GM12864 (cell line): Measurements from ENCODE around the gene DEDD.

ENCODE experiments used
- DNase-seq: peaks from one replicate; pipeline ENCODE4 v3.0.0-alpha.2; 2011; ENCODE audit warnings: low read depth
- H3K4me3 ChIP-seq: 2 replicates; pipeline ENCODE4 v1.5.1; 2011; ENCODE audit warnings: mild to moderate bottlenecking, low read depth, low read length, control low read depth
- TF ChIP-seq, protein P1 (sequence below): IDR thresholded peaks from 2 replicates; pipeline ENCODE4 v1.5.1; 2011; ENCODE audit warnings: low read depth, mild to moderate bottlenecking, moderate library complexity, low read length, control low read depth, inconsistent platforms; ENCODE audit errors: missing control alignments

Gene DEDD

DNA sequence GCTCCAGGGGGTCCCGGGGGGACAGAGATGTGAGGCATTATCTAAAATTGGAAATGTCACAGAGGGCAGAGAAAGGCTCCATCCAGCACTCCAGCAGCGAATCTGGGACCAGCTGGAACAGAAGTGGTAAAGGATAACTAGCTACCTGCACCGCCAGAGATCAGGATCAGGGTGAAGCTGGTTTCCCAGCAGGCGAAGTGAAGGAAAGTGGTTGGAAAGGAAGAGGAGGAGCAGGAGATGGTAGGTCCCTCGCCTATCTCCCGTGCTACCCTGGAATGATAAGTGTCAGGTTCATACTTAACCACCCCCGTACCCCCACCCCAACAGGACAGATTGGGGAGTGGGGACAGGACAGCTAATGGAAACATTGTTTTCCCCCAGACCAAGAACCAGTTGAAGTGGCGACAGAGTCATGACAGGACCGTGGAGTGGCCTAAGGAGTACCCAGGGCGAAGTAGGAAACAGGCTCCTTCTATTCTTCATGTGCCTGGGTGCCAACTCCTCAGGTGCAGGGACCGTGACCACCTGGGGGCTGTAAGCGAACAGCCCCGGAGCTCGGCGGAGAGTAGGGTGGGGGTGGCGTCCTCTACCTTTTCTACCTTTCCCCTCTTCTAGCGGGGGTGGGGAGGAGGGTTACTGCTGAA lies 44.1 kb upstream of the DEDD start:
- TF ChIP-seq, protein P1, sequence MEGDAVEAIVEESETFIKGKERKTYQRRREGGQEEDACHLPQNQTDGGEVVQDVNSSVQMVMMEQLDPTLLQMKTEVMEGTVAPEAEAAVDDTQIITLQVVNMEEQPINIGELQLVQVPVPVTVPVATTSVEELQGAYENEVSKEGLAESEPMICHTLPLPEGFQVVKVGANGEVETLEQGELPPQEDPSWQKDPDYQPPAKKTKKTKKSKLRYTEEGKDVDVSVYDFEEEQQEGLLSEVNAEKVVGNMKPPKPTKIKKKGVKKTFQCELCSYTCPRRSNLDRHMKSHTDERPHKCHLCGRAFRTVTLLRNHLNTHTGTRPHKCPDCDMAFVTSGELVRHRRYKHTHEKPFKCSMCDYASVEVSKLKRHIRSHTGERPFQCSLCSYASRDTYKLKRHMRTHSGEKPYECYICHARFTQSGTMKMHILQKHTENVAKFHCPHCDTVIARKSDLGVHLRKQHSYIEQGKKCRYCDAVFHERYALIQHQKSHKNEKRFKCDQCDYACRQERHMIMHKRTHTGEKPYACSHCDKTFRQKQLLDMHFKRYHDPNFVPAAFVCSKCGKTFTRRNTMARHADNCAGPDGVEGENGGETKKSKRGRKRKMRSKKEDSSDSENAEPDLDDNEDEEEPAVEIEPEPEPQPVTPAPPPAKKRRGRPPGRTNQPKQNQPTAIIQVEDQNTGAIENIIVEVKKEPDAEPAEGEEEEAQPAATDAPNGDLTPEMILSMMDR: no peak
- no peak for DNase-seq
- peak overlapping the region; percentile 67 for H3K4me3 ChIP-seq

DNA sequence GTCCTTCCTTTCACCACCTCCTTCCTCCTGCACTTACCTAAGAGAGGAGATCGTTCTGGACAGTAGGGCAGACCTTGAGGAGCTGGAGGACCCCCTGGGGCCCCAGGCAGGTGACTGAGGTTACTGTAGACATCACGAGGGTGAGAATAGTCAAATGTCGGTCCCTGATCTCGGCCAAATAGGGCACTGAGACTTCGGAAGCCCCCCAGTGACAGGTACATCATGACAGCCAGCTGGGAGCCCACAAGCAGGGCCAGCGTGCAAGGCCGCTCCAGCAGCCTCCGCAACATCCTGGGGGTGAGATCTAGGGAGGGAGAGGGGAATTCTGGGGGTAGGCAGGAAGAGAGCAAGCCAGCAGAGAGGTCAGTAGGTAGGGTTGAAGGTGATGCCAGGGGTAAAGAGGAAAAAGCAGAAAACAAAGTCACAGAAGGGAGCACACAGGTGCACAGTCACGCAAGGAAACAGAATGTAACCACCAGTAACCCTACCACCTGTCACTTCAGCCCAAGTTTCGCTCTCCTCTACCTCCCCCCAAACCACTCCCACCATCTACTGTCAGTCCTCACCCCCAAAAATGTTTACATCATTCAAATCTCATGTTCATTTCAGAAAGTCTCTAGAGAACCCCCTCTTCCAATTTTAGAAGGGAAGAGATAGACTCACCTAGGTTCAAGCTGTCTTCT lies 43.4 kb upstream of the DEDD start:
- H3K4me3 ChIP-seq: peak overlapping the region; percentile 67
- DNase-seq: no peak
- TF ChIP-seq, protein P1: no peak

DNA sequence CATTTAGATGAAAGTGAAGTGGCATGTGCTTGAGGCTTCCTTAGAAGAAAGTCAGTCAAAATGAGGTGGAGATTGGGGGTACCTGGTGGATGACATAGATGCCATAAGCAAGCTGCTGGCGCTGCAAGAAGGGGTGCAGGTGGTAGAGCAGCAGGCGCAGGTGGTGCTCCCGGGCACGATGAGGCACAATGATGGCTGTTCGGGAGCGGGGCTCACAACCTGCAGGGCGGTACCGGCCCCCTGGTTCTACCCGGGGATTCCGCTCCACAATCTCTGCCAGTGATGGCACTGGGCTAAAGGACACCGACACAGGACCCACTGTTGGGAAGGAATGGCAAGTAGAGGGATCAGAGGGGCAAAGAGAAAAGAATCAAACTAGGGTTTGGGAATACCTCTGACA lies 42.4 kb upstream of the DEDD start:
- no peak for DNase-seq
- H3K4me3 ChIP-seq: no peak overlapping the region
- TF ChIP-seq, protein P1: no peak

DNA sequence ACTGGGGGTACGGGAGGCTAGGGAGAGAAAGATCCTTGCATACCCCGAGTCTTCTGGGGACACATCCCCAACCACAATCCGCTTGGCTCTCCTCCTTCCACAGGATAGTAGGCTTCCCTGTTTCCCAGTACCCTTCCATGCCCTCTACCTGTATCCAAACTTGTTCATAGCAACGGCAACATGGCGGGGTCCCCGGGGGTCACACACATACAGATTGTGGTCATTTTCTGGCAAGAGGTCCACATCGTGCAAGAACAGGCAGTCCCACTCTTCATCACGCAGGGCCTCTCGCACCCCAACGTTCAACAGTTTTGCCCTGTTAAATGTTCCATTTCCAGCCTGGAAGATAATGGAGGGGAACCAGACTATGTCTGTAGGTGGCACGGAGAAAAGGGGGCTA lies 41.2 kb upstream of the DEDD start:
- no peak overlapping the region for H3K4me3 ChIP-seq
- no peak for DNase-seq
- TF ChIP-seq, protein P1: no peak

DNA sequence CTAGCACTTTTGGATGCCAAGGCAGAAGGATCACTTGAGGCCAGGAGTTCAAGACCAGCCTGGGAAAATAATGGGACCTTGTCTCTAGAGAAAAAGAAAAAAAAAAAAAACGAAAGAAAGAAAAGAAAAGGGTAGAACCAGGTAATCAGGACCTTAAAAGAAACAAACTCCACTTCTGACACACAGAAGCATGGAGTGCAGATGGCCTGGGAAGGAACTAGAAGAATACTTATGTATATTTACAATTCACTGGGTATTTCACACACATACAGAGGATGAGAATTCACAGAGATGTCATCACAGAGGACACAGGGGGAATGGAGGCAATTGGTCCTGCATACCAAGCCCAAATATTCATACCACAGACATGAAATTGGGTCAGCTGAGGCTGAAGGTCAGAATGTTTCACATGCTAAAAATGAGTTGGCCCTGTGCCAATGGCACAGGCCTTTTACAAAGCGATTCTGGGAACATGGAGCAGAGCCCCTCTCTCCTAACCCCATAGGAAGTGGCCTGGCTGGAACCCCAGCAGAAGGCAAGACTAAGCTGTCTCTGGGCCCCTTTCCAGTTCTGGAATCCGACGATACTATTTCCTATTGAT lies 40.4 kb upstream of the DEDD start:
- no peak for DNase-seq
- TF ChIP-seq, protein P1: no peak
- H3K4me3 ChIP-seq: no peak overlapping the region

DNA sequence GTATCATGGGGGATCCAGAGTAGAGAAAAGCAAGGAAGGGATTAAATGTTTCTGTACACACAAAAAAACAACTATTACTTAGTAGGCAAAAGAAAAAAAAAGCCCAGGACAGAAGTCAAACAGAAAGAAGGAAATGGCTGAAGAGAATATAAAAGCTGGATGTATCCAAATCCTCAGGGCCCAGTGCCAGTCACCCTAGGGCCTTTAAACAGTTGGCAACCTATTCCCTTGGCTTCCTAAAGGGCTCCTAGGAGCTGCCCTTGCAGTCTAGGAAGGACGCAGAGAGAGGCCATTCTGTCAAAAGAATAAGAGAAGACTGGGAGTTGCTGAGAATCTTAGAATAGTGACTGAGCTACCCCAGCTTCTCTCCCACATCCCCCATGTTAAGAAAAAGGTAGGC lies 39.9 kb upstream of the DEDD start:
- DNase-seq: no peak
- no peak overlapping the region for H3K4me3 ChIP-seq
- TF ChIP-seq, protein P1: no peak

DNA sequence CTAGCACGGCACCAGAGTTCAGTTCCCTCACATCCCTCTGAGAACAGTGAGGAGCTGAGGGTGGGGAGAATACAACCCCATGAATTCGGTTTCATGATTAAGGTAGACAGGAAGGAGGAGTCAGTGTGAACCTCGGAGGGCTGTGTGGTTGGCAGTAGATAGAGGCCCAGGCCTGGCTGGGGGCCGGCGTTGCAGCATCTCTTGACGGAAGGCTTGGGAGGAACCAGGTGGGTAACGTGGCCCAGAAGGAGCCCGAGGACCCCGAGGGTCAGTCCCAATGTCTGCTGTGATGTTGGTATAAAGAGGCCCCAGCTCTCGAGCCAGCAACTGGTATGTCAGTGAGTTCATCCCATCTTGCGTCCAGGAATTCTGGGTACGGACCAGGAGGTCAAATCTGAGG lies 39.2 kb upstream of the DEDD start:
- TF ChIP-seq, protein P1: no peak
- DNase-seq: no peak
- H3K4me3 ChIP-seq: no peak overlapping the region
